OCI-LY1 (cell line): ENCODE data around the gene PAIP2B.

ENCODE experiments used
- H2AFZ ChIP-seq: fragments of 200-600 bp; sonication (generic), shearing (Covaris generic); 2 replicates; pipeline ENCODE4 v1.6.0; 2014; ENCODE audit warnings: antibody characterized with exemption, mild to moderate bottlenecking, low read length
- H3F3A ChIP-seq: fragments of 200-600 bp; sonication (generic), shearing (Covaris generic); 2 replicates; pipeline ENCODE4 v1.6.0; 2014; ENCODE audit warnings: mild to moderate bottlenecking, antibody characterized with exemption, low read length, moderate library complexity; ENCODE audit not compliant: insufficient read depth
- H3K27ac ChIP-seq: fragments of 200-600 bp; sonication (generic); 2 replicates; pipeline ENCODE4 v1.5.1; 2014; ENCODE audit warnings: low read length, mixed run types, mild to moderate bottlenecking, low read depth; ENCODE audit not compliant: poor library complexity, severe bottlenecking
- H3K27me3 ChIP-seq: fragments of 200-600 bp; sonication (generic); 2 replicates; pipeline ENCODE4 v1.6.0; 2014; ENCODE audit warnings: antibody characterized with exemption, mild to moderate bottlenecking, low read length, moderate library complexity; ENCODE audit not compliant: insufficient read depth
- H3K36me3 ChIP-seq: fragments of 200-600 bp; sonication (generic); 2 replicates; pipeline ENCODE4 v1.6.1; 2014; ENCODE audit warnings: mild to moderate bottlenecking, antibody characterized with exemption, low read length, moderate library complexity, mixed read lengths; ENCODE audit not compliant: insufficient read depth
- H3K4me1 ChIP-seq: fragments of 200-600 bp; sonication (generic); 2 replicates; pipeline ENCODE4 v1.5.1; 2014; ENCODE audit warnings: mild to moderate bottlenecking, low read length, moderate library complexity; ENCODE audit not compliant: insufficient read depth, severe bottlenecking
- H3K4me2 ChIP-seq: fragments of 200-600 bp; sonication (generic), shearing (Covaris generic); 2 replicates; pipeline ENCODE4 v1.6.1; 2014; ENCODE audit warnings: low read length
- H3K4me3 ChIP-seq: fragments of 200-600 bp; sonication (generic); 2 replicates; pipeline ENCODE4 v1.5.1; 2014; ENCODE audit warnings: low read length, low read depth, mild to moderate bottlenecking, mixed read lengths; ENCODE audit not compliant: poor library complexity, severe bottlenecking
- H3K79me2 ChIP-seq: fragments of 200-600 bp; shearing (Covaris generic); 2 replicates; pipeline ENCODE4 v1.6.1; 2016; ENCODE audit warnings: mixed run types, low read length, mixed read lengths; ENCODE audit not compliant: insufficient read depth
- H3K9ac ChIP-seq: fragments of 200-600 bp; sonication (generic), shearing (Covaris generic); 2 replicates; pipeline ENCODE4 v1.6.1; 2014; ENCODE audit warnings: mild to moderate bottlenecking, low read length, mixed read lengths
- H3K9me2 ChIP-seq: fragments of 200-600 bp; sonication (generic), shearing (Covaris generic); 2 replicates; pipeline ENCODE4 v1.6.1; 2014; ENCODE audit warnings: low read depth, mild to moderate bottlenecking, low read length, mixed read lengths
- H3K9me3 ChIP-seq: fragments of 200-600 bp; shearing (Covaris generic); 2 replicates; pipeline ENCODE4 v1.6.1; 2014; ENCODE audit warnings: low read length, mixed read lengths
- H4K20me1 ChIP-seq: fragments of 200-600 bp; sonication (generic), shearing (Covaris generic); 2 replicates; pipeline ENCODE4 v1.6.0; 2016; ENCODE audit warnings: mild to moderate bottlenecking, low read length; ENCODE audit not compliant: insufficient read depth
- CTCF ChIP-seq: fragments of 200-600 bp; sonication (generic), shearing (Covaris generic); IDR thresholded peaks from 2 replicates; pipeline ENCODE4 v1.5.1; 2017; ENCODE audit warnings: mild to moderate bottlenecking, antibody characterized with exemption, low read length, moderate library complexity, mixed read lengths
- EZH2 ChIP-seq: fragments of 200-600 bp; sonication (generic), shearing (Covaris generic); IDR thresholded peaks from 2 replicates; pipeline ENCODE4 v1.8.0; 2017; ENCODE audit warnings: borderline replicate concordance, mixed run types, mild to moderate bottlenecking, antibody characterized with exemption, low read length, moderate library complexity, mixed read lengths

PAIP2B gene

GRCh38 chr2:71207601-71208000 is 19.3 kb downstream of the PAIP2B start:
- TF ChIP-seq CTCF (no peak), EZH2 (no peak)
- H3K27me3 ChIP-seq: no peaks in the 10 kb centered on the region
- H3K9me3 ChIP-seq: no peaks in the 10 kb centered on the region
- no peaks in the 10 kb centered on the region for H3F3A ChIP-seq
- H3K4me2 ChIP-seq: no peak overlapping the region
- H3K4me3 ChIP-seq: no peak overlapping the region
- no peak overlapping the region for H3K9ac ChIP-seq
- no peak overlapping the region for H3K27ac ChIP-seq
- no peaks in the 10 kb centered on the region for H3K9me2 ChIP-seq
- no peaks in the 10 kb centered on the region for H3K79me2 ChIP-seq
- no peaks in the 10 kb centered on the region for H3K4me1 ChIP-seq
- H4K20me1 ChIP-seq: no peaks in the 10 kb centered on the region
- no peaks in the 10 kb centered on the region for H3K36me3 ChIP-seq
- no peak overlapping the region for H2AFZ ChIP-seq

DNA sequence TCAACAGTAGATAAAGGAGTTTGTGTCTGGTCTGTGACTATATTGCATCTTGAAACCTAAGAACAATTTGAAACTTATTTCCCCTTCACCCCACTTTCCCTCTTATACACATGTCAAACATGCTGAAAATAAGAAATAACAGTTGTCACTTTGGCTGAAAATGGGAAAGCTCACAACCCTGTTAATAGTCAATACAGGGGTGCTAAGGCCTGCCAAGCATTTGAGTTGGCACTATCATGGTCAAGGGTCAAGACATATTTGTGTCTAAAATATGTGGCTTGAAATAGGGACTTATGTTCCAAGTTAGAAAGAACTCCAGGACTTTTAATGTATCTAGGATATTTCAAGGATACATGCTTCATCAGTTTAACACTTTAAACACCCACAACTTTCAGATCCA is 20.6 kb downstream of the PAIP2B start:
- H3K9me3 ChIP-seq: no peaks in the 10 kb centered on the region
- no peak overlapping the region for H3K4me2 ChIP-seq
- H2AFZ ChIP-seq: no peak overlapping the region
- TF ChIP-seq EZH2 (no peak), CTCF (no peak)
- H3K36me3 ChIP-seq: no peaks in the 10 kb centered on the region
- H3K4me3 ChIP-seq: no peak overlapping the region
- H3K9me2 ChIP-seq: no peaks in the 10 kb centered on the region
- no peaks in the 10 kb centered on the region for H3F3A ChIP-seq
- H3K27ac ChIP-seq: no peak overlapping the region
- H3K4me1 ChIP-seq: no peaks in the 10 kb centered on the region
- no peaks in the 10 kb centered on the region for H4K20me1 ChIP-seq
- no peak overlapping the region for H3K9ac ChIP-seq
- H3K27me3 ChIP-seq: no peaks in the 10 kb centered on the region
- no peaks in the 10 kb centered on the region for H3K79me2 ChIP-seq

- H2AFZ ChIP-seq: no peak overlapping the region
- H3K9ac ChIP-seq: no peak overlapping the region
- TF ChIP-seq EZH2 (no peak), CTCF (no peak)
- no peaks in the 10 kb centered on the region for H3K79me2 ChIP-seq
- H3K36me3 ChIP-seq: no peaks in the 10 kb centered on the region
- H3K27ac ChIP-seq: no peak overlapping the region
- H3K4me2 ChIP-seq: no peak overlapping the region
- no peaks in the 10 kb centered on the region for H3K9me2 ChIP-seq
- H3F3A ChIP-seq: no peaks in the 10 kb centered on the region
- no peaks in the 10 kb centered on the region for H3K4me1 ChIP-seq
- no peaks in the 10 kb centered on the region for H3K27me3 ChIP-seq
- no peaks in the 10 kb centered on the region for H4K20me1 ChIP-seq
- no peaks in the 10 kb centered on the region for H3K9me3 ChIP-seq
- no peak overlapping the region for H3K4me3 ChIP-seq
These were observed 35.3 kb downstream of the PAIP2B start for GRCh38 chr2:71191570-71191943.
